Mucosa of rectum (tissue), 2 donors: ENCODE results near the gene OSER1.

Source experiments
- H3K27ac ChIP-seq, 2 donors: one replicate each; pipeline ENCODE4 v1.7.0; 2013; ENCODE audit warnings: inconsistent platforms in 2 of 2, low read depth in 2 of 2, low read length in 2 of 2
- H3K27me3 ChIP-seq, 2 donors: one replicate each; pipeline ENCODE4 v1.7.0; 2013; ENCODE audit warnings: low read length in 2 of 2; ENCODE audit not compliant: control insufficient read depth in 2 of 2, insufficient read depth in 2 of 2
- H3K36me3 ChIP-seq, 2 donors: one replicate each; pipeline ENCODE4 v1.7.0; 2013; ENCODE audit warnings: low read length in 2 of 2; ENCODE audit not compliant: control insufficient read depth in 2 of 2, insufficient read depth in 2 of 2
- H3K4me1 ChIP-seq, 2 donors: one replicate each; pipeline ENCODE4 v1.7.0; 2013; ENCODE audit warnings: low read length in 2 of 2, mild to moderate bottlenecking in 1 of 2; ENCODE audit not compliant: control insufficient read depth in 2 of 2, insufficient read depth in 2 of 2
- H3K4me3 ChIP-seq, 2 donors: one replicate each; pipeline ENCODE4 v1.7.0; 2013; ENCODE audit warnings: low read length in 2 of 2
- H3K9ac ChIP-seq, 2 donors: one replicate each; pipeline ENCODE4 v1.7.0; 2013; ENCODE audit warnings: low read length in 2 of 2, low read depth in 1 of 2, mild to moderate bottlenecking in 1 of 2
- H3K9me3 ChIP-seq, 2 donors: one replicate each; pipeline ENCODE4 v1.7.0; 2013; ENCODE audit warnings: low read length in 2 of 2; ENCODE audit not compliant: control insufficient read depth in 2 of 2
- donor health status: healthy.
- donor health status: Normal muscosa, but diverticular disease.

Gene OSER1

GRCh38 chr20:44212792-44213191 is 2.2 kb upstream of the OSER1 start:
- peaks cover 19 to 30% of the 10 kb centered on the region in 2 donors for H3K4me1 ChIP-seq
- no peak overlapping the region for H3K27ac ChIP-seq

GRCh38 chr20:44211177-44212039 is 837 bp upstream of the OSER1 start:
- peak overlapping the region; percentile 91 to 97 for H3K9ac ChIP-seq
- peaks cover 19 to 26% of the 10 kb centered on the region in 2 donors for H3K4me1 ChIP-seq

More at GRCh38 chr20:44212792-44213191, 2.2 kb upstream of the OSER1 start:
- no peaks in the 10 kb centered on the region for H3K36me3 ChIP-seq
- no peaks in the 10 kb centered on the region for H3K9me3 ChIP-seq
- H3K4me3 ChIP-seq, result no peak overlapping the region
- H3K9ac ChIP-seq, result no peak overlapping the region
- H3K27me3 ChIP-seq, result no peaks in the 10 kb centered on the region

GRCh38 chr20:44209686-44210405 is 725 bp downstream of the OSER1 start:
- Histone ChIP-seq H3K4me3 (peak overlapping the region; percentile 81 to 88), H3K36me3 (peaks cover 4 to 12% of the 10 kb centered on the region in 2 donors), H3K27ac (peak overlapping the region; percentile 98), H3K9ac (peak overlapping the region; percentile 94 to 96), H3K9me3 (no peaks in the 10 kb centered on the region), H3K27me3 (no peaks in the 10 kb centered on the region), H3K4me1 (peaks cover 19 to 26% of the 10 kb centered on the region in 2 donors)

More at GRCh38 chr20:44211177-44212039, 837 bp upstream of the OSER1 start:
- H3K36me3 ChIP-seq, result peaks cover 0 to 2% of the 10 kb centered on the region in 2 donors
- no peaks in the 10 kb centered on the region for H3K9me3 ChIP-seq
- no peaks in the 10 kb centered on the region for H3K27me3 ChIP-seq
- peak overlapping the region; percentile 95 to 99 for H3K27ac ChIP-seq
- peak overlapping the region; percentile 81 to 92 for H3K4me3 ChIP-seq

- peak overlapping the region in 1 of 2 donors; percentile 7 for H3K9ac ChIP-seq
- peaks cover 19 to 29% of the 10 kb centered on the region in 2 donors for H3K4me1 ChIP-seq
- H3K27me3 ChIP-seq, result no peaks in the 10 kb centered on the region
- peaks cover 8 to 18% of the 10 kb centered on the region in 2 donors for H3K36me3 ChIP-seq
- peak overlapping the region; percentile 81 to 88 for H3K4me3 ChIP-seq
- no peak overlapping the region for H3K27ac ChIP-seq
- no peaks in the 10 kb centered on the region for H3K9me3 ChIP-seq
Observed at GRCh38 chr20:44208770-44209169, 1.8 kb downstream of the OSER1 start.

- peaks cover 10 to 18% of the 10 kb centered on the region in 2 donors for H3K36me3 ChIP-seq
- H3K27me3 ChIP-seq, result no peaks in the 10 kb centered on the region
- H3K27ac ChIP-seq, result no peak overlapping the region
- H3K4me3 ChIP-seq, result peak overlapping the region in 1 of 2 donors; percentile 81
- H3K9ac ChIP-seq, result no peak overlapping the region
- no peaks in the 10 kb centered on the region for H3K9me3 ChIP-seq
- H3K4me1 ChIP-seq, result peaks cover 19 to 29% of the 10 kb centered on the region in 2 donors
Observed at GRCh38 chr20:44208165-44208564, 2.4 kb downstream of the OSER1 start.

GRCh38 chr20:44207126-44207723 is 3.3 kb downstream of the OSER1 start:
- Histone ChIP-seq H3K9ac (no peak overlapping the region), H3K9me3 (no peaks in the 10 kb centered on the region), H3K36me3 (peaks cover 16 to 19% of the 10 kb centered on the region in 2 donors), H3K27me3 (no peaks in the 10 kb centered on the region), H3K27ac (no peak overlapping the region), H3K4me3 (no peak overlapping the region), H3K4me1 (peaks cover 19 to 29% of the 10 kb centered on the region in 2 donors)

- Histone ChIP-seq H3K27me3 (no peaks in the 10 kb centered on the region), H3K36me3 (peaks cover 25 to 27% of the 10 kb centered on the region in 2 donors), H3K9ac (no peak overlapping the region), H3K9me3 (no peaks in the 10 kb centered on the region), H3K4me3 (no peak overlapping the region), H3K4me1 (peaks cover 11 to 19% of the 10 kb centered on the region in 2 donors), H3K27ac (no peak overlapping the region)
Observed at GRCh38 chr20:44206132-44206531, 4.4 kb downstream of the OSER1 start.

- no peak overlapping the region for H3K9ac ChIP-seq
- peaks cover 11 to 17% of the 10 kb centered on the region in 2 donors for H3K4me1 ChIP-seq
- H3K9me3 ChIP-seq, result no peaks in the 10 kb centered on the region
Observed at GRCh38 chr20:44204832-44205215, 5.7 kb downstream of the OSER1 start.

GRCh38 chr20:44204156-44204831 is 6.3 kb downstream of the OSER1 start:
- Histone ChIP-seq H3K4me1 (peaks cover 11 to 12% of the 10 kb centered on the region in 2 donors), H3K4me3 (no peak overlapping the region), H3K27me3 (no peaks in the 10 kb centered on the region), H3K9me3 (no peaks in the 10 kb centered on the region), H3K36me3 (peaks cover 43% of the 10 kb centered on the region in 2 donors), H3K9ac (no peak overlapping the region), H3K27ac (no peak overlapping the region)

More at GRCh38 chr20:44204832-44205215, 5.7 kb downstream of the OSER1 start:
- no peak overlapping the region for H3K27ac ChIP-seq
- no peak overlapping the region for H3K4me3 ChIP-seq
- H3K27me3 ChIP-seq, result no peaks in the 10 kb centered on the region
- peaks cover 38% of the 10 kb centered on the region in 2 donors for H3K36me3 ChIP-seq
